Measurements from ENCODE around the gene AAK1.

DNA sequence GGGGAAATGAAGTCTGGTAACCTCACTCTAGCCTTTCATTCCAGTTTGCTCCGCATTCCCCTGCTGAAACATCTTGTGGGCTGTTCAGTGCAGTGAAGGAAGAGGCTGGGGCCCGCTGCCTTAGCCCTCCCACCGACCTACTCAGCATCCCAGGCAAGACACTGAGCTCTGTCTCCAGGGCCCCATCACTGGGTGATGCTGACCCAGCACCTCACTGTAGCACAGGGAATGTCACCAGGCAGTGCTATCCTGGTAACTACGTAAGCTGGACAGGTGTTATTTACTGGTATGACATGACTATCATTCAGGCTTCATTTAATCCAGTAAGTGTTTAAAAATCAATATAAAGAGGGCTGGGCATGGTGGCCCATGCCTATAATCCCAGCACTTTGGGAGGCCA, 105.3 kb downstream of the AAK1 start:
- TF ChIP-seq, protein P1, sequence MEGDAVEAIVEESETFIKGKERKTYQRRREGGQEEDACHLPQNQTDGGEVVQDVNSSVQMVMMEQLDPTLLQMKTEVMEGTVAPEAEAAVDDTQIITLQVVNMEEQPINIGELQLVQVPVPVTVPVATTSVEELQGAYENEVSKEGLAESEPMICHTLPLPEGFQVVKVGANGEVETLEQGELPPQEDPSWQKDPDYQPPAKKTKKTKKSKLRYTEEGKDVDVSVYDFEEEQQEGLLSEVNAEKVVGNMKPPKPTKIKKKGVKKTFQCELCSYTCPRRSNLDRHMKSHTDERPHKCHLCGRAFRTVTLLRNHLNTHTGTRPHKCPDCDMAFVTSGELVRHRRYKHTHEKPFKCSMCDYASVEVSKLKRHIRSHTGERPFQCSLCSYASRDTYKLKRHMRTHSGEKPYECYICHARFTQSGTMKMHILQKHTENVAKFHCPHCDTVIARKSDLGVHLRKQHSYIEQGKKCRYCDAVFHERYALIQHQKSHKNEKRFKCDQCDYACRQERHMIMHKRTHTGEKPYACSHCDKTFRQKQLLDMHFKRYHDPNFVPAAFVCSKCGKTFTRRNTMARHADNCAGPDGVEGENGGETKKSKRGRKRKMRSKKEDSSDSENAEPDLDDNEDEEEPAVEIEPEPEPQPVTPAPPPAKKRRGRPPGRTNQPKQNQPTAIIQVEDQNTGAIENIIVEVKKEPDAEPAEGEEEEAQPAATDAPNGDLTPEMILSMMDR (optimal IDR thresholded peaks at IDR 0.05 in 1 of 3, IDR thresholded peaks at IDR 0.05 in 1 of 3, conservative IDR thresholded peaks at IDR 0.05 in 1 of 3; ENCODE audit: extremely low read depth in 1 of 3, insufficient read depth in 2 of 3, low read length in 3 of 3), result no peak
- TF ChIP-seq EZH2 (IDR thresholded peaks at IDR 0.05; ENCODE audit: low read length), result no peak

All from keratinocyte (primary cell).